Dendritic cell treated with granulocyte-macrophage colony-stimulating factor and Interleukin-4, amounts not matched to agents 40 ng/mL and 50 ng/mL, for 4 days (primary cell): Measurements from ENCODE around the gene TTN.

Experiments
- H3K27ac Mint-ChIP-seq: one replicate; pipeline ENCODE4 v1.8.0; 2022; ENCODE audit warnings: mild to moderate bottlenecking, mixed read lengths
- H3K27me3 Mint-ChIP-seq: one replicate; pipeline ENCODE4 v1.8.0; 2022; ENCODE audit warnings: mild to moderate bottlenecking, mixed read lengths
- H3K36me3 Mint-ChIP-seq: one replicate; pipeline ENCODE4 v1.8.0; 2022; ENCODE audit warnings: low read depth, mixed read lengths
- H3K4me1 Mint-ChIP-seq: one replicate; pipeline ENCODE4 v1.8.0; 2022; ENCODE audit warnings: low read depth, mixed read lengths
- H3K4me3 Mint-ChIP-seq: one replicate; pipeline ENCODE4 v1.8.0; 2022; ENCODE audit warnings: mild to moderate bottlenecking, moderate library complexity, mixed read lengths
- H3K9me3 Mint-ChIP-seq: one replicate; pipeline ENCODE4 v1.8.0; 2022; ENCODE audit warnings: mixed read lengths
- intact Hi-C: fragments of 100-400 bp; cut with micrococcal nuclease; formaldehyde crosslinking; loops from one replicate; pipeline ENCODE4 v1.15.0; 2022

TTN gene

DNA sequence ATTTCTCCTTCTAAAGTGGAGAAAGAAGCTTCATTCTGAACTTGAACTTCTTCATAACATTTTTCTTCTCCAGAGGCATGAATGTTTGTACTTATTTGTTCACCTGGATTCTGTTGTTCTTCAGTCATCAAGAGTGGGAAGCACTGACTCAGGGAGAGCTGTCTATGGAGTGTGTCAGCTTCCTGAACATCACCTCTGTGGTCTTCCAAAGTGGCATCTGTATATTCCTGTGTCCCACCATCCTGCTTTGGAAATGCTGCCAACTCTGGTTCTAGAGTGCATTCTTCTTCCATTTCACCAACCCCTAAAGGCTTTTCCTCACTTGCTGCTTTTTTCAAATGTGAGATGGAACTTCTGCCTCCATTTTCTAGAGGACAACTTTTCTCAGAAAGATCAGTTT lies 59.5 kb downstream of the TTN start:
- H3K4me1 Mint-ChIP-seq: no peaks in the 10 kb centered on the region
- H3K27me3 Mint-ChIP-seq: no peaks in the 10 kb centered on the region
- no peaks in the 10 kb centered on the region for H3K9me3 Mint-ChIP-seq
- H3K27ac Mint-ChIP-seq: no peak overlapping the region
- H3K4me3 Mint-ChIP-seq: no peak overlapping the region
- intact Hi-C loops: no loop called here
- H3K36me3 Mint-ChIP-seq: no peaks in the 10 kb centered on the region

DNA sequence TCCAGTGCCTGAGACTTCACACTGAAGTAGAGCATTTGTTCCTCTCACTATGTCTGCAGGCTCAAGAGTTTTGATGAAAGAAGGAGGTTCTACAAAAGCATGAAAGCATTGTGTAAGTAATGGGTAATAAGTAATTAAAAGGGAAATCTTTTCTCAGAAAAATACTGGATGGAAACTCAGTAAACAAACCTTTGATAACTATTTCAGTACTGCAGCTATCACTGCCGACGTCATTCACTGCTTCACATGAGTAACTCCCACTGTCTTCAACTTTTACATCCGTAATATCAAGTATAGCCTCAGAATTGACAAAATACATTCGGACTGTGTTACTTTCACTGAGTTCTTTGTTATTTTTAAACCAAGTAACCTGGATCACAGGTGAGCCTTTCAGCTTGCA lies 72.7 kb downstream of the TTN start:
- H3K27me3 Mint-ChIP-seq: no peaks in the 10 kb centered on the region
- H3K27ac Mint-ChIP-seq: no peak overlapping the region
- intact Hi-C loops: no loop called here
- H3K9me3 Mint-ChIP-seq: no peaks in the 10 kb centered on the region
- no peaks in the 10 kb centered on the region for H3K4me1 Mint-ChIP-seq
- no peak overlapping the region for H3K4me3 Mint-ChIP-seq
- no peaks in the 10 kb centered on the region for H3K36me3 Mint-ChIP-seq

DNA sequence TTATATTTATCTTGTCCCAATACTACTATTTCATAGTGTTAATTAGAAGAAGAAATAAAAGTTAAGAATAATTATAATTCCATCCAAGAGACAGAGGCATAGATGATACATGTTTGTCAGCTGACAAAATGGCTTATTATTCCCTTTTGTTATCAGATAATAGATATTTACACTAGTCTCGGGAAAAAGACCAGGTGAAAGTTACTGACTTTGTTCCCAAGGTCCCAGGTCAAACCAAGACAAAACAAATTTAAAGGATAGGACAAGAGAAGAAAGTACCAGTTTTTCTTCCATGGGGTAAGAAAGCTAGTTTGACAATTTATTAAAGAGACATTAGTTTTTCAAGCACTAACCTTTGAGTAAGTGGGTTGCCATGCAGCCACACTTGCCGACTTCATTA lies 73.2 kb downstream of the TTN start:
- Mint-ChIP-seq H3K4me1 (no peaks in the 10 kb centered on the region), H3K36me3 (no peaks in the 10 kb centered on the region), H3K27ac (no peak overlapping the region), H3K4me3 (no peak overlapping the region), H3K9me3 (no peaks in the 10 kb centered on the region), H3K27me3 (no peaks in the 10 kb centered on the region)
- intact Hi-C loops: no loop called here

- no peaks in the 10 kb centered on the region for H3K27me3 Mint-ChIP-seq
- H3K4me3 Mint-ChIP-seq: no peak overlapping the region
- H3K9me3 Mint-ChIP-seq: no peaks in the 10 kb centered on the region
- no peaks in the 10 kb centered on the region for H3K36me3 Mint-ChIP-seq
- intact Hi-C loops: no loop called here
- no peak overlapping the region for H3K27ac Mint-ChIP-seq
- H3K4me1 Mint-ChIP-seq: no peaks in the 10 kb centered on the region
Observed at GRCh38 chr2:178732913-178733312, 74.3 kb downstream of the TTN start.

GRCh38 chr2:178731300-178731699 lies 75.9 kb downstream of the TTN start:
- Mint-ChIP-seq H3K4me1 (no peaks in the 10 kb centered on the region), H3K9me3 (no peaks in the 10 kb centered on the region), H3K27ac (no peak overlapping the region), H3K4me3 (no peak overlapping the region), H3K27me3 (no peaks in the 10 kb centered on the region), H3K36me3 (no peaks in the 10 kb centered on the region)
- intact Hi-C loops: no loop called here

GRCh38 chr2:178730049-178730448 lies 77.2 kb downstream of the TTN start:
- H3K27me3 Mint-ChIP-seq: no peaks in the 10 kb centered on the region
- no peaks in the 10 kb centered on the region for H3K36me3 Mint-ChIP-seq
- no peak overlapping the region for H3K27ac Mint-ChIP-seq
- H3K4me1 Mint-ChIP-seq: no peaks in the 10 kb centered on the region
- no peak overlapping the region for H3K4me3 Mint-ChIP-seq
- intact Hi-C loops: no loop called here
- no peaks in the 10 kb centered on the region for H3K9me3 Mint-ChIP-seq

DNA sequence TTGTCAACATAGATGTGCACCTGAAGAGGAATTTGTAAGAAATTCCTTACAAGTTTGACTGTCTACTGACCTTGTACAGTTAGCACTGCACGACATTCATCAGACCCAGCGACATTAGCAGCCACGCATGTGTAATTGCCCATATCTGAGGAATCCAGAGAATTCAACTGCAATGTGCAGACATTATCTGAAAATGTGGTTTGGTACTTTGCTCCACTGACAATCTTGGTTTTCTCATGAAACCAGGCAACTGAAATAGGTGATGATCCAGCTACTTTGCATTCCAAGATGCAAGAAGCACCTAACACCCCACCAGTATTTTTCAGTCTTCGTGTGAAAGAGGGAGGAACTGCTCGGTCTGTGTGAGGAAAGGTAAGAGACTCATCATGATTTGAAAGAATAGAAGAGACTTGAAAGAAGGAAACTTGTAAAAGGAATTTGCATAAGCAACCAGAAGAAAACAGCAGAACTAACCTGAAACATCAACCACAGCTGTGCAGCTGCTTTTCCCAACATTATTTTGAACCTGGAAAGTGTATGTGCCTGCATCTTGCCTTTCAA lies 83.4 kb downstream of the TTN start:
- no peak overlapping the region for H3K27ac Mint-ChIP-seq
- intact Hi-C loops: no loop called here
- no peaks in the 10 kb centered on the region for H3K36me3 Mint-ChIP-seq
- no peak overlapping the region for H3K4me3 Mint-ChIP-seq
- no peaks in the 10 kb centered on the region for H3K27me3 Mint-ChIP-seq
- no peaks in the 10 kb centered on the region for H3K9me3 Mint-ChIP-seq
- H3K4me1 Mint-ChIP-seq: no peaks in the 10 kb centered on the region

DNA sequence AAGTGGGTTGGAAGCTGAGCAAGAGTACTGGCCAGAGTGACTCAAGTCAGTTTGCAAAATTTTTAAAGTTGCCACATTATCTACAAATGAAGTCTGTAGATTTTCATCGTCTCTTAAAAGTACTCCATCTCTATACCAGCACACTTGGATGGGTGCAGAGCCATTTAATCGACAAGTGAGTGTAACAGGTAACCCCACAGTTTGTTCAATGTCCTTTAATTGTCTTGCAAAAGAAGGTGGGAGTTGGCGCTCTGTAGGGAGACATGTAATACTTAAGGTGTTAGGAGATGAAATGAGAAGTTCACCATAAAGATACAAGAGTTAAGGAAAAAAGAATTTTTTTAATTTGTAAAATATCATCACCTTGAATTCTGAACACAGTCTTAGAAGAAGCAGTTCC lies 84.9 kb downstream of the TTN start:
- H3K4me3 Mint-ChIP-seq: no peak overlapping the region
- intact Hi-C loops: no loop called here
- no peaks in the 10 kb centered on the region for H3K4me1 Mint-ChIP-seq
- no peaks in the 10 kb centered on the region for H3K27me3 Mint-ChIP-seq
- no peak overlapping the region for H3K27ac Mint-ChIP-seq
- no peaks in the 10 kb centered on the region for H3K36me3 Mint-ChIP-seq
- H3K9me3 Mint-ChIP-seq: no peaks in the 10 kb centered on the region

DNA sequence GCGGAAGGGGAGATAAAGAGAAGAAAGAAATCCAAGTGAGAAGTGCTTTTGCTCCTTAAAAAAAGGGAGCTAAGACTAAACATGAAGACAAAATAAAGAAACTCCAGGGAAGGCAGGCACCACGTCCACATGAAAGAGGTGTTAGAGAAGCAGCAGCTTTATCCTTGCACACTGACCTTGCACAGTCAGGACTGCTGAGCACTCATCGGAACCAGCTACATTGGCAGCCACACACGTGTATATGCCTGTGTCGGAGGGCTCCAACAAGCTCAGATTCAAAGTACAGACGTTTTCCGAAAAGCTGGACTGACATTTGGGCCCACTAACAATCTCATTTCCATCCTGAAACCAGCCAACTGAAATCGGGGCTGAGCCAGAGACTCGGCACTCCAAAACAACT lies 88.2 kb downstream of the TTN start:
- H3K9me3 Mint-ChIP-seq: no peaks in the 10 kb centered on the region

GRCh38 chr2:178718283-178718682 lies 88.9 kb downstream of the TTN start:
- no peaks in the 10 kb centered on the region for H3K36me3 Mint-ChIP-seq
- no peaks in the 10 kb centered on the region for H3K9me3 Mint-ChIP-seq
- H3K27ac Mint-ChIP-seq: no peak overlapping the region
- no peaks in the 10 kb centered on the region for H3K27me3 Mint-ChIP-seq
- no peaks in the 10 kb centered on the region for H3K4me1 Mint-ChIP-seq
- H3K4me3 Mint-ChIP-seq: no peak overlapping the region
- intact Hi-C loops: no loop called here

More for the DNA sequence above, 88.2 kb downstream of the TTN start:
- Mint-ChIP-seq H3K27me3 (no peaks in the 10 kb centered on the region), H3K4me3 (no peak overlapping the region), H3K27ac (no peak overlapping the region), H3K36me3 (no peaks in the 10 kb centered on the region), H3K4me1 (no peaks in the 10 kb centered on the region)
- intact Hi-C loops: no loop called here

DNA sequence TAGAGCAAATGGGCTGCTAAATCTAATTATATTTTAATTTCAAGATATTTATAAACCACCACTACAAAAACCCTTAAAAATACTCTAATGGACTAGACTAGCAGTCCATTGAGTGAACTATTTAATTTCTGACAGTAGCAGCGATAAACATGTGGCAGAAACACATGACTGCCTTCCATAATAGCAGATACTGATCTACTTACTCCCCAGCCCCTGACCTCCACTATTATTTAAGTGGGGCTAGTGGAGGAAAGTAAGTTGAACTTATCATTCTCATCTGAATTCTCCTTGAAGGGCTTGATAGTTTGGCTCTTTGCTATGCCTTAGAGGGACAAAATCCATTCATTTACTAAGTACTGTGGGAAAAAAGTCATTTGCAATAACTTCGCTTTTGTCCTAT lies 90.8 kb downstream of the TTN start:
- H3K9me3 Mint-ChIP-seq: no peaks in the 10 kb centered on the region
- no peak overlapping the region for H3K4me3 Mint-ChIP-seq
- H3K27me3 Mint-ChIP-seq: no peaks in the 10 kb centered on the region
- no peaks in the 10 kb centered on the region for H3K36me3 Mint-ChIP-seq
- intact Hi-C loops: no loop called here
- H3K27ac Mint-ChIP-seq: no peak overlapping the region
- H3K4me1 Mint-ChIP-seq: no peaks in the 10 kb centered on the region

DNA sequence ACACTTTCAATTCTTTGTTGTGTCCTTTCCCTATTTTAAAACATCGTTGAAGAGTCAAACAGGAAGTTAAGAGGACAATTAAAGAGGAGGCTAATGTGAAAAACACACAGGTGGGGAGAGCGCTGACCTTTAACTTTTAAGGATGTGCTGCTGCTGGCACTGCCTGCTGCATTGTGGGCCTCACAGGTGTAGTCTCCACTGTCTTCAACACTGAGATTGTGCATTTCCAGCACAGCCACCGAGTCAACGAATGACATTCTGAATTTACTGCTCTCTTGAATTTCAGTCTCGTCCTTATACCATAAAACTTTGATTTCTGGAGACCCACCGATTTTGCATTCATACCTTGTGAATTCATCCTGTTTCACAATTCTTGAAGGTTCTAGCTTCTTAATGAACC lies 91.9 kb downstream of the TTN start:
- H3K4me1 Mint-ChIP-seq: no peaks in the 10 kb centered on the region
- H3K27ac Mint-ChIP-seq: no peak overlapping the region
- no peak overlapping the region for H3K4me3 Mint-ChIP-seq
- H3K9me3 Mint-ChIP-seq: no peaks in the 10 kb centered on the region
- H3K36me3 Mint-ChIP-seq: no peaks in the 10 kb centered on the region
- intact Hi-C loops: no loop called here
- H3K27me3 Mint-ChIP-seq: no peaks in the 10 kb centered on the region

DNA sequence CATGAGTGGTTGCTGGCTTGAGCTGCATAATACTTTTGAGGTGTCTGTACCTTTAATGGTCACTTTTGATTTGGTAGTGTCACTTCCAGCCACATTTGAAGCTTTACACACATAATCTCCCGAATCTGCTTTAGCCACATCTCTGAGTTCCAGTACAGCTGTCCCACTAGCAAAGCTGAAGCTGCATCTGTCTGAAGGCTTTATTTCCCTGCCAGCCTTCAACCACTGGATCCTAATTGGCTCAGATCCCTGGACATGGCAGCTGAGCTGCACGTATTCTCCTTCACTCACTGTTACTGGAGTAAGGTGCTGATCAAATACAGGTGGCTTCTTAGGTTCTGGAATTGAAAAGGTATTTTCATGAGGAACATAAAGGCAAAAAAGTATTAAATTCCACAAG lies 99.7 kb downstream of the TTN start:
- H3K27me3 Mint-ChIP-seq: no peaks in the 10 kb centered on the region
- H3K27ac Mint-ChIP-seq: no peak overlapping the region
- intact Hi-C loops: no loop called here
- no peaks in the 10 kb centered on the region for H3K9me3 Mint-ChIP-seq
- H3K36me3 Mint-ChIP-seq: no peaks in the 10 kb centered on the region
- H3K4me3 Mint-ChIP-seq: no peak overlapping the region
- no peaks in the 10 kb centered on the region for H3K4me1 Mint-ChIP-seq

GRCh38 chr2:178704876-178705275 lies 102.3 kb downstream of the TTN start:
- H3K27me3 Mint-ChIP-seq: no peaks in the 10 kb centered on the region
- no peak overlapping the region for H3K4me3 Mint-ChIP-seq
- H3K9me3 Mint-ChIP-seq: no peaks in the 10 kb centered on the region
- peaks cover 5% of the 10 kb centered on the region for H3K4me1 Mint-ChIP-seq
- H3K27ac Mint-ChIP-seq: no peak overlapping the region
- intact Hi-C loops: loop anchor here (2.0 kb wide), 1 partner anchor 210 kb away; no protein-coding TSS in a partner anchor
- no peaks in the 10 kb centered on the region for H3K36me3 Mint-ChIP-seq

DNA sequence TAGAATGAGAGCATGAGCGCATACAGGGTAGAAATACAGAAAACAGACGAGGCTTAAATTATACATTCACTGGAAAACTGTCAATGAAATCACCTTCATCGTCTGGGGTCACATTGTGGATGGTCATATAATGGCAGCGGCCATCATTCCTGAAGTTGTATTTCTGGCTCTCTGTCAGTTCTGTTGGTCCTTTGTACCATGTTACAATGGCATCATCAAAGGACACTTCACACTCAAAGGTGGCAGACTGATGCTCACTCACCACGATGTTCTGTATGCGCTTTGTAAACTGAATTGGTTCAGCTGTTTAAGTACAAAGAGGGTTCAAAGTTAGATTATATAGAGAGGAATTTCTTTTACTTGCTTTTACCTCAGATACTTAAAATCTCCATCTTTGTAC lies 104.9 kb downstream of the TTN start:
- intact Hi-C loops: no loop called here
- H3K4me1 Mint-ChIP-seq: peaks cover 5% of the 10 kb centered on the region
- no peaks in the 10 kb centered on the region for H3K9me3 Mint-ChIP-seq
- H3K27ac Mint-ChIP-seq: no peak overlapping the region
- H3K4me3 Mint-ChIP-seq: no peak overlapping the region
- H3K27me3 Mint-ChIP-seq: no peaks in the 10 kb centered on the region
- H3K36me3 Mint-ChIP-seq: no peaks in the 10 kb centered on the region
